ENCODE data around the gene THBD.

- TF ChIP-seq, protein P1, sequence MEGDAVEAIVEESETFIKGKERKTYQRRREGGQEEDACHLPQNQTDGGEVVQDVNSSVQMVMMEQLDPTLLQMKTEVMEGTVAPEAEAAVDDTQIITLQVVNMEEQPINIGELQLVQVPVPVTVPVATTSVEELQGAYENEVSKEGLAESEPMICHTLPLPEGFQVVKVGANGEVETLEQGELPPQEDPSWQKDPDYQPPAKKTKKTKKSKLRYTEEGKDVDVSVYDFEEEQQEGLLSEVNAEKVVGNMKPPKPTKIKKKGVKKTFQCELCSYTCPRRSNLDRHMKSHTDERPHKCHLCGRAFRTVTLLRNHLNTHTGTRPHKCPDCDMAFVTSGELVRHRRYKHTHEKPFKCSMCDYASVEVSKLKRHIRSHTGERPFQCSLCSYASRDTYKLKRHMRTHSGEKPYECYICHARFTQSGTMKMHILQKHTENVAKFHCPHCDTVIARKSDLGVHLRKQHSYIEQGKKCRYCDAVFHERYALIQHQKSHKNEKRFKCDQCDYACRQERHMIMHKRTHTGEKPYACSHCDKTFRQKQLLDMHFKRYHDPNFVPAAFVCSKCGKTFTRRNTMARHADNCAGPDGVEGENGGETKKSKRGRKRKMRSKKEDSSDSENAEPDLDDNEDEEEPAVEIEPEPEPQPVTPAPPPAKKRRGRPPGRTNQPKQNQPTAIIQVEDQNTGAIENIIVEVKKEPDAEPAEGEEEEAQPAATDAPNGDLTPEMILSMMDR (IDR thresholded peaks at IDR 0.05) = no peak
- no peak for TF ChIP-seq EP300 (IDR thresholded peaks at IDR 0.05)
These were observed 31.0 kb downstream of the THBD start for GRCh38 chr20:23018432-23018831.
